ENCODE measurements around the gene SMC1B.

GRCh38 chr22:45334528-45334927, 78.9 kb downstream of the SMC1B start:
- TF ChIP-seq, protein P1, sequence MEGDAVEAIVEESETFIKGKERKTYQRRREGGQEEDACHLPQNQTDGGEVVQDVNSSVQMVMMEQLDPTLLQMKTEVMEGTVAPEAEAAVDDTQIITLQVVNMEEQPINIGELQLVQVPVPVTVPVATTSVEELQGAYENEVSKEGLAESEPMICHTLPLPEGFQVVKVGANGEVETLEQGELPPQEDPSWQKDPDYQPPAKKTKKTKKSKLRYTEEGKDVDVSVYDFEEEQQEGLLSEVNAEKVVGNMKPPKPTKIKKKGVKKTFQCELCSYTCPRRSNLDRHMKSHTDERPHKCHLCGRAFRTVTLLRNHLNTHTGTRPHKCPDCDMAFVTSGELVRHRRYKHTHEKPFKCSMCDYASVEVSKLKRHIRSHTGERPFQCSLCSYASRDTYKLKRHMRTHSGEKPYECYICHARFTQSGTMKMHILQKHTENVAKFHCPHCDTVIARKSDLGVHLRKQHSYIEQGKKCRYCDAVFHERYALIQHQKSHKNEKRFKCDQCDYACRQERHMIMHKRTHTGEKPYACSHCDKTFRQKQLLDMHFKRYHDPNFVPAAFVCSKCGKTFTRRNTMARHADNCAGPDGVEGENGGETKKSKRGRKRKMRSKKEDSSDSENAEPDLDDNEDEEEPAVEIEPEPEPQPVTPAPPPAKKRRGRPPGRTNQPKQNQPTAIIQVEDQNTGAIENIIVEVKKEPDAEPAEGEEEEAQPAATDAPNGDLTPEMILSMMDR (conservative IDR thresholded peaks at IDR 0.05; ENCODE audit: low read depth, low read length) = no peak
- no peak for TF ChIP-seq EZH2 (IDR thresholded peaks at IDR 0.05; ENCODE audit: borderline replicate concordance, low read depth, low read length, poor library complexity, severe bottlenecking)
